NB4 (cell line): ENCODE results near the gene CLCN7.

ENCODE experiments used
- DNase-seq: peaks from one replicate; pipeline ENCODE4 v3.0.0; 2010; ENCODE audit warnings: low read depth
- H3K4me3 ChIP-seq: one replicate; pipeline ENCODE4 v1.5.1; 2011; ENCODE audit warnings: mild to moderate bottlenecking, low read depth, low read length, moderate library complexity
- CTCF ChIP-seq: IDR thresholded peaks from one replicate; pipeline ENCODE4 v1.5.1; 2012; ENCODE audit warnings: low read depth, low read length
- MAX ChIP-seq: IDR thresholded peaks from 2 replicates; pipeline ENCODE4 v1.6.1; 2011; ENCODE audit warnings: low read depth, low read length
- MYC ChIP-seq: IDR thresholded peaks from 2 replicates; pipeline ENCODE4 v1.6.1; 2011; ENCODE audit warnings: low read depth, low read length
- POLR2A ChIP-seq: IDR thresholded peaks from 2 replicates; pipeline ENCODE4 v1.6.1; 2011; ENCODE audit warnings: mild to moderate bottlenecking; ENCODE audit not compliant: insufficient read length; ENCODE audit errors: extremely low read depth

CLCN7 gene

GRCh38 chr16:1424028-1424427, 50.8 kb downstream of the CLCN7 start:
- no peak for TF ChIP-seq POLR2A
- TF ChIP-seq MAX = no peak
- H3K4me3 ChIP-seq = no peak overlapping the region
- no peak for DNase-seq

GRCh38 chr16:1422076-1422475, 52.8 kb downstream of the CLCN7 start:
- TF ChIP-seq POLR2A (no peak), MAX (no peak), MYC (no peak)
- no peak overlapping the region for H3K4me3 ChIP-seq
- DNase-seq = no peak

- peak overlapping the region; percentile 92 for H3K4me3 ChIP-seq
- TF ChIP-seq CTCF = no peak
- TF ChIP-seq POLR2A = no peak
- TF ChIP-seq MAX = no peak
- TF ChIP-seq MYC = no peak
- DNase-seq = peak; percentile 20
Observed at GRCh38 chr16:1420111-1420539, 54.7 kb downstream of the CLCN7 start.

GRCh38 chr16:1416521-1416941, 58.3 kb downstream of the CLCN7 start:
- no peak overlapping the region for H3K4me3 ChIP-seq
- no peak for DNase-seq
- TF ChIP-seq MYC (no peak), POLR2A (no peak), CTCF (no peak), MAX (no peak)

- peak within 1 kb of the TSS; percentile 52 for H3K4me3 ChIP-seq
- TF ChIP-seq MAX (no peak), MYC (no peak), POLR2A (no peak), CTCF (no peak)
- DNase-seq = peak; percentile 64
Observed at GRCh38 chr16:1414532-1415260, 60.1 kb downstream of the CLCN7 start, which contains the start of gene UNKL. Gene UNKL (minus strand): TSS chr16:1414704. CDS start chr16:1414691, 13 bp downstream.

GRCh38 chr16:1413684-1414531, 60.9 kb downstream of the CLCN7 start:
- TF ChIP-seq MAX (no peak), MYC (no peak), POLR2A (no peak), CTCF (peak; percentile 36)
- peak overlapping the region; percentile 52 for H3K4me3 ChIP-seq
- DNase-seq = peak; percentile 80
